Measurements from ENCODE around the gene CTNNA2.

GRCh38 chr2:79817288-79817687, 304.4 kb downstream of the CTNNA2 start:
- no peak for TF ChIP-seq CTCF (IDR thresholded peaks at IDR 0.05)
- no peak for TF ChIP-seq POLR2AphosphoS5 (IDR thresholded peaks at IDR 0.05; ENCODE audit: insufficient read depth in 1 of 2, low read depth in 1 of 2)
- TF ChIP-seq POLR2A (IDR thresholded peaks at IDR 0.05), result no peak

Measured in vagina (tissue), 2 donors.